Hippocampal formation (tissue), 2 donors: ENCODE measurements around the gene RNF183.

Experiments
- DNase-seq, 2 donors: peaks; one replicate each; lab custom pipeline; 2025; lab: John Stamatoyannopoulos, UW

Gene RNF183

DNA sequence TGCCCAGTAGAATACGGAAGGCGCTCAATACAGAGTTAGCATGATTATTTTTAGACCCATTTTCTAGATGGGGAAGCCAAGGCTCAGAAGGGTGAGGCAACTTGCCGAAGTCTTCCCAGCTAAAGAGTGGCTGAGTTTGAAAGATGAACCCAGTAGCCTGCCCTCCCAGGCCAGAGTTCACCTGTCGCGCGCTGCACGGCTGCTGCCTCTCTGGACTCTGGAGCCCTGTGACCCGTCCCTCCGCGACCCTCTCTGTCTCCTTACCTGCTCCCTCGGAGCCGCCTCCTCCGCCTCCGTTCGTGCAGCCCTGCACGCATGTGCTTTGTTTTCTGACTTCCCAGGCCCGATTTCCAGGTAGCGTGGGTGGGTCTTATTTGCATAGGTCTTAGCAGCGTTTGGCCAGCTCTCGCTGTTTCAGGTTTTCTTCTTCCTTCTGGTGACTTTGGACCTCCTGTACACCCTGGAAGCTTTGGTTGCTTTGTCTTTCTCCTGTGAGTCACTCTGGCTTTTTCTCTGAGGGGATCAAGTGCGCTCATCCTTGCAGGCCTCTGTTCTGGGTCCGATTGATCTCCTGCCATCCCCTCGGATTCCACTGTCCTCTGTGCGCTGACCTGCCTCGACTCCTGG, at the start of gene RNF183:
TSS of gene RNF183 (minus strand) at position 585 of the 627 bp plus-strand sequence. CDS start 5,192 bp downstream, outside the sequence.
- no peak for DNase-seq

- no peak for DNase-seq
Measured at GRCh38 chr9:113352411-113352810, 49.2 kb upstream of the RNF183 start.

DNA sequence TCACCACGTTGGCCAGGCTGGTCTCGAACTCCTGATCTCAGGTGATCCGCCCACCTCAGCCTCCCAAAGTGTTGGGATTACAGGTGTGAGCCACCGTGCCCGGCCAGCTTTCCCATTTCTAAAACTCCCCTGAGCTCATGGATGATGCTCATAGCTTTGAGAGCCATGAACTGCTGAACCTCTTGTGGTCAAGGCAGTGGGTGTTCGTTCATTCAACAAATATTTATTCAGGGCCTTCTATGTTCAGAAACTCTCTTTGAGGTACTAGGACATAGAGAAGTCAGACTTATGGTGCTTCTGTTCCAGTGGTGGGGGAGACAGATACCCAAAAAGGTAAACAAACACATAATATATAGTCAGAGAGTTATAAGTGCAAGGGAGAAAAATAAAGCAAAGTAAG, 48.8 kb upstream of the RNF183 start:
- no peak for DNase-seq

DNA sequence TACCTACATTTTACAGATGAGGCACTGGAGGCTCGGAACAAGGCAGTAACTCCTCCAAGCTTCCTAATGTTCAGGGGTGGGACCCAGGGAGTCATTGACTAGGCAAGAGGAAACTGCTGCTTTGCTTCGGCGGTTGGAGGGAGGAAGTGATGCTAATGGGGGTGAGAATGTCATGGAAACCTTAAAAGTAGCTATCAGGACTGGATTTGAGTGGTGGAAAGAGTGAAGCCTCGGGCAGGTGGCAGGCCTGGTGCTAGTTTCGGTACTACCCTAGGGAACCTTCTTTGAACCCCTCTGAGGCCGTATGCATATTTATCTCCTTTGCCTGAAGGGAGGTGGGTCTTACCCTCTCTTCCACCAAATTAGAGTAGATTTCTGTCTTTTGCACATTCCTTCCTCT, 47.8 kb upstream of the RNF183 start:
- DNase-seq, result no peak

GRCh38 chr9:113350107-113350661, 47.0 kb upstream of the RNF183 start:
- DNase-seq, result no peak

- DNase-seq, result no peak
Measured at GRCh38 chr9:113349445-113350094, 46.4 kb upstream of the RNF183 start, which contains the start of gene BSPRY. BSPRY (plus strand) TSS chr9:113349541; CDS start chr9:113349580, 39 bp downstream.

GRCh38 chr9:113349066-113349444, 45.9 kb upstream of the RNF183 start:
- DNase-seq, result no peak

DNA sequence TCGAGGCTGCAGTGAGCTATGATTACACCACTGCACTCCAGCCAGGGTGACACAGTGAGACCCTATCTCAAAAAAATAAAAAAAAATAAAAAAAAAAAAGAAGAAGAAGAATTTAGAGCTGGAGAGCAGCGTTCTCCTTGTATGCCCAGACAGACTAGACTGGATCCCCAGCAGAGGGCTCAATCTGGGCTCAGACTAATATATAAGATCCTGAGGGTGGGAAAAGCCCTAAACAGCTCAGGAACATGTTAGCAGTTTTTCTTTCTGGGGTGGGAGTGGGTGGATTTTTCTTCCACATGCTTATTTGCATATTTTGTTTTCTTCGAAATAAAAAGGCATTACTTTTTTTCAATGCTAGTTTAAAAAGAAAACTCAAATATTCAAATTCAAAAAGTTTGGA, 45.3 kb upstream of the RNF183 start:
- no peak for DNase-seq

DNA sequence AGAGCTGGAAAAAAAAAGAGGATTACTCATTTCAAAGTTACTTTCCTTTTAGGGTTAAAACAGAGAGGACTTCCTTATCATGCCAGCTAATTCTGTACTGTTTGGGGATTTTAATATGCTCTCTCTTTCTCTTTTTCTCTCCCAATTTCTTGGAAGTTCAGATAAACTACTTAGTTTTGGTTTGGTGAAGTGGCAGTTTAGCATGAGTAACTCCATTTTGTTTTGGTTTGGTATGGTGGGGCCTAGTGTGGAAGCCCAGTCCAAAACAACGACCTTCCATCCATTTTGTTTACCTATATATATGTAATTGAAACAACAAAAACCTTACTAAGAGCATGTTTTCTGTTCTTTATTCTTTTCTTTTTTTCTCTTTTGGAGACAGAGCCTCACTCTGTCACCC, 42.5 kb upstream of the RNF183 start:
- no peak for DNase-seq

DNA sequence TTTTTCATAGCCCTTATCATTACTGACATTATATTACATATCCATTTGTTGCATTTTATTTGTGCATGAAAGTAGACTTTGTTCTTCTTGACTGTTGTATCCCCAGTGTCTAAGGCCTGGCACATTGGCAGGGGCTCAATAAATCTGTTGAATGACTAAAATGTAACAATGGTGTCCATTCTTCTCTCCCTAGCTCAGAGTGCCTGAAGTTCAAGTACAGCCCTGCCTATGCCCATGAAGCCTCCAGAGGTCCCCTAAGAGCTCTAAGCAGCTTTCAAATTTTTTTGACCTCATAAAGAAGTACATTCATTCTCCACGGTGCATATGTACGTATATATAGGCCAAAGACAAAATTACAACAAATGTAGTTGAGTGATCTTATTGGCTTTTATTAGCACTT, 42.0 kb upstream of the RNF183 start:
- DNase-seq, result peak in 1 of 2 donors; percentile 38

GRCh38 chr9:113343732-113344231, 40.6 kb upstream of the RNF183 start:
- peak; percentile 81 to 92 for DNase-seq

GRCh38 chr9:113341712-113342410, 38.7 kb upstream of the RNF183 start:
- DNase-seq, result no peak

DNA sequence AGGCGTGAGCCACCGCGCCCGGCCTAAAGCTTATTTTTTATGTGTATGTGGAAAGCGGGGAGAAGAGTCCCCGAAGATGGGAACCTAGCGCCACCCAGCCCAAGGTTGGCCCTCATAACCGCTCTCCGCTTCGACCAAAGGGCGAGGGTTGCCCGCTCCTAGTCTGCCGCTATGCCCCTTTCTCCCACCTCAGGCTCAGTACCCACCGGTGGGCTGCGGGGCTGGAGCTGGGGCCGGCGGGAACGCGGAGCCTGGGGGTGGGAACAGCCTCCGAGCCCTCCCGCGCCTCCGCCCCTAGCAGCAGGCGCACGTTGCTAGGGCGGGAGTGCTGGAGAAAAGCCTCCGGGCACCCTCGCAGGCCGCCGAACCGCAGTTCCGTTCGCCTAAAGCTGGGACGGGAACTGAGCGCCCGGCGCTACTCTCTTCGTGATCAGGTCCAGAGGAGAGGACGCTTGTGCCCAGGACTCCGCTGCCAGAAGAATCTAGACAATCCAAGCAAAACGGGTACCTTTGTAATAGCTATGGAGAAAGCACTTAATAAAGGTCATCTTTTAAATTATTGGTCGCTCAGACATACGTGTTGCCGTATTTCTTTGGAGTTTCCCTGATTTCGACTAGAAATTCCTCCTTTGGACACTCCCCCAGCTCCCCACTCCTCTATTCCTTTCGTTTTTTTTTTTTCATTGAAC, 37.0 kb upstream of the RNF183 start, which contains the start of gene WDR31:
TSS of gene WDR31 (minus strand) at position 265 of the 689 bp plus-strand sequence. CDS start 8,253 bp downstream, outside the sequence.
- peak; percentile 79 to 82 for DNase-seq

DNA sequence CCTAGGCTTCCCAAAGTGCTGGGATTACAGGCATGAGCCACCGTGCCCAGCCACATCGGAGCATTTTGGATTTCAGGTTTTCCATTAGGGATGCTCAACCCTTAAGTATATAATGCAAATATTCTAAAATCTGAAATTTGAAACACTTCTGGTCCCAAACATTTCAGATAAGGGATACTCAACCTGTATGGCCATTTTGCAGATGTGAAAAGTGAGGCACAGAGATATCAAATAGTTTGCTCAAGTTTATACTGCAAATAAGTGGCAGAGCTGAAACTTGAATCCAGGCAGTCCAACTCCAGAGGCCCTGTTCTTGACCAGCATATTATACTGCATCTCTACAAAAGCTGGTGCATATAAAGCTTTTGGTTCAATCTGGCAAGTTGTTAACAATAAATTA, 34.5 kb upstream of the RNF183 start:
- no peak for DNase-seq

GRCh38 chr9:113331780-113332179, 28.6 kb upstream of the RNF183 start:
- DNase-seq, result no peak

- no peak for DNase-seq
Measured at GRCh38 chr9:113328045-113328782, 25.0 kb upstream of the RNF183 start.

DNA sequence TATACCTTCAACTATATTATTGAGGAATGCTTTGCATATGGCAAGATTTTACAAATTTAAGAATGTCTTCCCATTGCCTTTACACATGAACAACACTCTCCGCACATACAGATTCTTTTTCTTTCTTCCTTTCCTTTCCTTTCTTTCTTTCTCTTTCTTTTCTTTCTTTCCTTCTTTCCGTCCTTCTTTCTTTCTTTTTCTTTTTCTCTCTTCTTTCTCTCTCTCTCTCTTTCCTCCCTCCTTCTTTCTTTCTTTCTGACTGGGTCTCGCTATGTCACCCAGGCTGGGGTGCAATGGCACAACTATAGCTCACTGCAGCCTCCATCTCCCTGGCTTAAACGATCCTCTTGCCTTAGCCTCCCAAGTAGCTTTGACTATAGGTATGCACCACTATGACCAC, 23.1 kb upstream of the RNF183 start:
- no peak for DNase-seq

GRCh38 chr9:113322671-113323070, 19.5 kb upstream of the RNF183 start:
- DNase-seq, result no peak

DNA sequence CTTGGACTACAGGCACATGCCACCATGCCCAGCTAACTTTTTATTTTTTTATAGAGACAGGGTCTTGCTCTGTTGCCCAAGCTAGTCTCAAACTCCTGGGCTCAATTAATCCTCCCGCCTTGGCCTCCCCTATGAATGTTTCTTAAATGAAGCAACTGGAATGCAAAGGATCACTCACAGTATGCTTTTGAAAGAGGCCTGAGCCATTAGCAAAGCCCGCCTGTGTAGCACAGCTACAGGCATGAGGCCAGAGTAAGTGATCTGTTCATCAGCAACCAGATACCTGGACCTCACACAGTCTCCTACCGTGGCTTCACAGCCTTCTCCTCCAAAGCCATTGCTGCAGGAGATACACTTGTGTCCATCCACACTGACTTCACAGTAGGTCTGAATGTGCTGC, 16.9 kb upstream of the RNF183 start:
- DNase-seq, result no peak

DNA sequence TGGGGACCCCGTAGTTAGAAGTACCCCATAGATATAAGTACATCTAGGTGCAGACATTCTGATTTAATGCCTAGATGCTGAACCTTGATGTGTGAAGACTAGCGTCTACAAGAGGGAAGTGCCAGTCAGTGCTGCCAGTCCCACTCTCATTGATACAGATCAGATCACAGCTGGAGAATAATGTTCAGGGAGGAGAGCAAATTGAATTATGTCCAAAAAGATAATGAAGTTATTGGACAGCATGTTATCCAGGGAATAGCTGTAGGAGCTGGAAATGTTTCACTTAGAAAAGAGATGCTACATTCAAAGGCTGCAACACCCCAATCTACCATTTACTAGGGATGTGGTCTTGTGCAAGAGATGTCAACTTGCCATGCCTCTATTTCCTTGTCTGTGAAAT, 15.9 kb upstream of the RNF183 start:
- DNase-seq, result no peak

GRCh38 chr9:113317777-113318176, 14.6 kb upstream of the RNF183 start:
- no peak for DNase-seq
